GM12878 (cell line): ENCODE measurements around the gene PITPNM2. TPM values are rescaled to one million over a fixed set of nuclear protein-coding genes. Genes with fewer than 3 reads are reported as not detected.

Experiments used
- ATAC-seq: fragments of 200-7000 bp; cut with Tn5 transposase; 3 replicates; pipeline ENCODE4 v1.9.1; 2020; ENCODE audit warnings: mild to moderate bottlenecking, moderate library complexity
- BruUV-seq: library from RNA; stranded (reverse); fragments of 400-500 nt; replicated peaks from 2 replicates; lab custom pipeline; 2021; lab: Mats Ljungman, UMichigan
- CTCF ChIA-PET: fragments of 300-600 bp; sonication (Branson Sonifier 250); formaldehyde crosslinking; extraction: SDS; loops from one replicate; lab custom pipeline; 2021; ENCODE audit warnings: inconsistent platforms; lab: Yijun Ruan, JAX
- POLR2A ChIA-PET: fragments of 350-600 bp; formaldehyde crosslinking; extraction: SDS; loops from one replicate; lab custom pipeline; 2021; ENCODE audit warnings: inconsistent platforms; lab: Charles Lee
- RAD21 ChIA-PET: fragments of 300-600 bp; sonication (Branson Sonifier 250); formaldehyde crosslinking; loops from one replicate; lab custom pipeline; 2023; ENCODE audit warnings: antibody characterized with exemption; ENCODE audit not compliant: unreplicated experiment; lab: Charles Lee
- SMC1A ChIA-PET: fragments of 300-600 bp; sonication (Branson Sonifier 250); formaldehyde crosslinking; loops from one replicate; lab custom pipeline; 2023; ENCODE audit not compliant: unreplicated experiment, uncharacterized antibody; lab: Charles Lee
- DNase-seq: peaks from one replicate; pipeline ENCODE4 v3.0.0-alpha.2; 2011; ENCODE audit warnings: low read depth, low spot score
- FAIRE-seq: peaks from 3 replicates; lab custom pipeline; 2011; peaks lifted over from hg19 to GRCh38; lab: Jason Lieb, UNC
- H2AFZ ChIP-seq: 2 replicates; pipeline ENCODE4 v1.6.0; 2011; ENCODE audit warnings: low read depth, low read length, control low read depth; ENCODE audit not compliant: control insufficient read depth
- H3K27ac ChIP-seq: 2 replicates; pipeline ENCODE4 v1.5.1; 2011; ENCODE audit warnings: control low read depth; ENCODE audit not compliant: control insufficient read depth, insufficient read depth
- H3K27me3 ChIP-seq, 2 experiments: replicated peaks in 1 of 2; 2 replicates each; pipeline versions ENCODE4 v1.6.0 to v1.6.1; 2011; ENCODE audit warnings: low read length in 1 of 2; ENCODE audit not compliant: control insufficient read depth in 2 of 2, insufficient read depth in 2 of 2
- H3K36me3 ChIP-seq, 2 experiments: 2 replicates each; pipeline ENCODE4 v1.5.1; 2011; ENCODE audit warnings: low read length in 1 of 2; ENCODE audit not compliant: control insufficient read depth in 2 of 2, insufficient read depth in 2 of 2
- H3K4me1 ChIP-seq: 2 replicates; pipeline ENCODE4 v1.6.1; 2011; ENCODE audit warnings: mild to moderate bottlenecking, low read length, moderate library complexity, mixed read lengths; ENCODE audit not compliant: control insufficient read depth, insufficient read depth
- H3K4me2 ChIP-seq: 2 replicates; pipeline ENCODE4 v1.6.0; 2011; ENCODE audit warnings: control low read depth; ENCODE audit not compliant: control insufficient read depth, insufficient read depth
- H3K4me3 ChIP-seq: fragments of 200-600 bp; sonication (generic); 2 replicates; pipeline ENCODE4 v1.5.1; 2016
- H3K79me2 ChIP-seq: 2 replicates; pipeline ENCODE4 v1.6.0; 2011; ENCODE audit warnings: low read length; ENCODE audit not compliant: control insufficient read depth, insufficient read depth
- H3K9ac ChIP-seq: 2 replicates; pipeline ENCODE4 v1.8.0; 2011; ENCODE audit warnings: low read length, control low read depth, mixed read lengths; ENCODE audit not compliant: control insufficient read depth, insufficient read depth
- H3K9me3 ChIP-seq: replicated peaks from 3 replicates; pipeline ENCODE4 v1.5.1; 2011; ENCODE audit warnings: mild to moderate bottlenecking, low read length; ENCODE audit not compliant: control insufficient read depth, insufficient read depth
- H4K20me1 ChIP-seq: 2 replicates; pipeline ENCODE4 v1.6.0; 2011; ENCODE audit not compliant: control insufficient read depth, insufficient read depth
- CBX3 ChIP-seq: fragments of 200-600 bp; sonication (generic); IDR thresholded peaks from 2 replicates; pipeline ENCODE4 v1.6.1; 2016; ENCODE audit warnings: low read depth, borderline replicate concordance
- ESRRA ChIP-seq: IDR thresholded peaks from 2 replicates; pipeline ENCODE4 v1.6.1; 2012; ENCODE audit warnings: mild to moderate bottlenecking, low read length, improper control_type of control experiment
- KAT2A ChIP-seq: conservative IDR thresholded peaks from 2 replicates; pipeline ENCODE4 v1.6.1; 2011; ENCODE audit warnings: low read depth, low read length; ENCODE audit not compliant: control insufficient read depth
- MEF2B ChIP-seq: fragments of 450-650 bp; IDR thresholded peaks from 2 replicates; pipeline ENCODE4 v1.6.1; 2018; ENCODE audit warnings: mild to moderate bottlenecking, moderate library complexity; ENCODE audit not compliant: partially characterized antibody, poor library complexity, severe bottlenecking
- NBN ChIP-seq: fragments of 450-650 bp; IDR thresholded peaks from 2 replicates; pipeline ENCODE4 v1.6.1; 2016
- PML ChIP-seq: IDR thresholded peaks from 2 replicates; pipeline ENCODE4 v1.6.1; 2012; ENCODE audit warnings: low read length, inconsistent platforms
- SIX5 ChIP-seq: IDR thresholded peaks from 2 replicates; pipeline ENCODE4 v1.6.1; 2011; ENCODE audit warnings: mild to moderate bottlenecking, low read depth, low read length, moderate library complexity; ENCODE audit not compliant: severe bottlenecking
- ZBTB33 ChIP-seq: fragments of 450-650 bp; IDR thresholded peaks from 2 replicates; pipeline ENCODE4 v1.6.1; 2017; ENCODE audit warnings: mild to moderate bottlenecking
- WGBS: methylation state at CpG from one replicate; pipeline ENCODE4 v1.1.6; 2016; ENCODE audit warnings: low lambda C conversion rate; ENCODE audit not compliant: insufficient replicate concordance, insufficient coverage; ENCODE audit errors: missing lambda C conversion rate; 5-methylcytosine and 5-hydroxymethylcytosine counted together
- in situ Hi-C: fragments of 300-500 bp; cut with MboI; formaldehyde crosslinking; loops from 9 replicates; pipeline ENCODE4 v1.14.3; 2018; ENCODE audit warnings: mixed read lengths
- intact Hi-C: fragments of 100-400 bp; cut with micrococcal nuclease; formaldehyde crosslinking; loops from one replicate; pipeline ENCODE4 v1.14.2; 2022; ENCODE audit not compliant: unreplicated experiment
- polyA plus RNA-seq, 11 experiments: library from polyadenylated mRNA; depleted of rRNA in 4 of 11; unstranded in 6 of 11; stranded (reverse) in 5 of 11; fragments of >200 nt; fragmentation: Nextera tagmentation in 4 of 11; fragmentation: Illumina TruSeq in 1 of 11; extraction: Ambion mirVana in 4 of 11; extraction: Trizol in 1 of 11; gene quantifications; 1 replicate in 1 of 11; 2 replicates in 10 of 11; pipeline versions ENCODE4 v1.2.1 to v1.2.3, GENCODE V29; 2011 to 2016; ENCODE audit warnings: inconsistent platforms in 2 of 11, missing spikeins in 2 of 11, low read depth in 1 of 11
- total RNA-seq, 4 experiments: library from RNA; depleted of rRNA in 3 of 4; stranded (reverse); fragments of >200 nt in 3 of 4; fragmentation: Illumina TruSeq in 1 of 4; extraction: Trizol in 1 of 4; gene quantifications; 2 replicates each; pipeline versions ENCODE4 v1.2.1 to v1.2.3, GENCODE V29; 2013 to 2021

The PITPNM2 gene
- total and polyA plus RNA-seq, 10 of the 15 experiments (the other 5 are each of a cell fraction or from before 2014, with no cell fraction given) = 0.03 to 1.0 (median 0.24) TPM; not detected in 1

- TF ChIP-seq ZBTB33 = no peak
- no peak for TF ChIP-seq NBN
- TF ChIP-seq CBX3 = no peak
- no peak for TF ChIP-seq KAT2A
- no peak for TF ChIP-seq PML
- TF ChIP-seq SIX5 = no peak
- TF ChIP-seq, all 136 proteins: peak for 0
Measured at GRCh38 chr12:123143736-123144461, 7.0 kb downstream of the PITPNM2 start (continued).

DNA sequence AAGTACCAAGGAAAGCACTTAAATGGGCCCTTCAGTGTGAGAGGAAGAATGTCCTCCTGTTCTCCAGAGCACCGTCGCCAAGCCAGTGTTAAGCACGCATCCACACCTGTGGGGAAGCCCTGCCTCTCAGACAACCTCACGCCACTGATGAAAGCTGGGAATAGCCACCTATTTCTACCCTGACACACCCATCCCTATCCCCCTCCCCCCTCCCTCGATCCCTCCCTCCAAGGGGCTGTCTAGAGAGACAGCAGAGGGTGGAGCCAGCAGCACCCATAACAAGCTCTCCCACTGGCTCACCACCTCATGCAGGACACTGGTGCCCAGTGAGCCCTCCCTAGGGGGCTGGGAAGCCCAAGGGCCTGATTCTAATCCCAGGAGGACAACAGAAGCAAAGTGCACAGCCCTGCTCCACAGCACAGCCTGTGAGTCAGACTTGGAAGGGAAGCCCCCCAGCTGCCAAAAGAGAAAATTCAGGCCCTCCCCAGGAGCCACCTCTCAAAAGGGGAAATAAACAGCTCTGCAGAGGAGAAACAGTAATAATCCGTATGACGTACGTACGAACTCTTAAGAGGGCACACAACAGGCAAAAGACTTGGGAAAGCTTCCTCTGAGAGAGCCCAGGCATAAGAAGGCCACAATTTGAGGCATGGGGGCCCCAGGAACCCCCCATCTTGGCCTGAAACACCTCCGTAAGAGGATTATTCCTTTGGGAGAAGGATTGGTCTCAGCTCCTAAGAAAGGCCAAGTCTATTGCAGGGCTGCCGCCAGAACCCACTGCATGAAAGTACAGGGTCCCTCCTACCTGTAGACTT lies 7.8 kb downstream of the PITPNM2 start:
- in situ Hi-C loops = no loop called here
- Histone ChIP-seq H4K20me1 (no peaks in the 10 kb centered on the region), H3K36me3 (no peaks in the 10 kb centered on the region), H3K27me3 (no peaks in the 10 kb centered on the region), H3K79me2 (no peaks in the 10 kb centered on the region), H3K4me1 (no peaks in the 10 kb centered on the region), H2AFZ (no peak overlapping the region), H3K27ac (no peak overlapping the region), H3K9me3 (no peaks in the 10 kb centered on the region), H3K4me2 (no peak overlapping the region), H3K4me3 (no peak overlapping the region), H3K9ac (no peak overlapping the region)
- ChIA-PET SMC1A (interaction anchor here (0.6 to 1.0 kb wide), 3 partner anchors 72 to 96 kb away, joined by 3 to 5 read pairs (median 4); no protein-coding TSS in a partner anchor), CTCF (interaction anchor here (1.2 kb wide), 1 partner anchor 18 kb away, joined by 3 read pairs; no protein-coding TSS in a partner anchor), RAD21 (no interaction called here), POLR2A (interaction anchor here (0.5 kb wide), 1 partner anchor 43 kb away, joined by 5 read pairs; no protein-coding TSS in a partner anchor)
- DNase-seq = no peak
- intact Hi-C loops = no loop called here
- peak; percentile 30; the same call in 2 of the 3 replicates for ATAC-seq
- no peak for FAIRE-seq
- BruUV-seq = no TSS peak
- 60% methylated on average over 11 of the region's 11 CpGs for WGBS
- peak; percentile 17 for TF ChIP-seq MEF2B
- no peak for TF ChIP-seq ESRRA
